ENCODE results near the gene COL10A1.

Gene COL10A1

GRCh38 chr6:116083052-116083451 is 42.9 kb downstream of the COL10A1 start:
- TF ChIP-seq CTCF (IDR thresholded peaks at IDR 0.05; ENCODE audit: borderline replicate concordance, extremely low read depth, low read length, poor library complexity, severe bottlenecking) (no peak), EZH2 (IDR thresholded peaks at IDR 0.05; ENCODE audit: borderline replicate concordance, low read depth, low read length, severe bottlenecking) (no peak)
- H4K20me1 ChIP-seq (ENCODE audit: insufficient read depth, low read length) = no peaks in the 10 kb centered on the region

GRCh38 chr6:116078945-116079344 is 47.0 kb downstream of the COL10A1 start:
- H3K9ac ChIP-seq (ENCODE audit: low read depth, low read length) = no peak overlapping the region
- no peak overlapping the region for H3K4me3 ChIP-seq (ENCODE audit: low read depth in 1 of 2, low read length in 2 of 2)
- no peak for TF ChIP-seq CTCF (IDR thresholded peaks at IDR 0.05; ENCODE audit: borderline replicate concordance, extremely low read depth, low read length, poor library complexity, severe bottlenecking)
- no peak for TF ChIP-seq EZH2 (IDR thresholded peaks at IDR 0.05; ENCODE audit: borderline replicate concordance, low read depth, low read length, severe bottlenecking)
- no peaks in the 10 kb centered on the region for H3K36me3 ChIP-seq (ENCODE audit: insufficient read depth, low read length)
- no peak overlapping the region for H3K4me2 ChIP-seq (ENCODE audit: insufficient read depth, low read length)
- no peak overlapping the region for H2AFZ ChIP-seq (ENCODE audit: low read depth, low read length)
- no peak overlapping the region for H3K27ac ChIP-seq (ENCODE audit: low read length)
- H3K9me3 ChIP-seq (ENCODE audit: insufficient read depth, low read length, severe bottlenecking) = no peaks in the 10 kb centered on the region
- ATAC-seq (ENCODE audit: insufficient read depth, low read depth) = no peak
- H3K27me3 ChIP-seq (ENCODE audit: insufficient read depth, low read length, poor library complexity) = peaks cover 4% of the 10 kb centered on the region
- H3K79me2 ChIP-seq (ENCODE audit: insufficient read depth, low read length) = no peaks in the 10 kb centered on the region
- H3K4me1 ChIP-seq (ENCODE audit: insufficient read depth, low read length) = no peaks in the 10 kb centered on the region
- no peak for DNase-seq
- no peaks in the 10 kb centered on the region for H4K20me1 ChIP-seq (ENCODE audit: insufficient read depth, low read length)

More at GRCh38 chr6:116083052-116083451, 42.9 kb downstream of the COL10A1 start:
- Histone ChIP-seq H3K4me1 (ENCODE audit: insufficient read depth, low read length) (no peaks in the 10 kb centered on the region), H3K27me3 (ENCODE audit: insufficient read depth, low read length, poor library complexity) (peaks cover 12% of the 10 kb centered on the region), H3K9me3 (ENCODE audit: insufficient read depth, low read length, severe bottlenecking) (no peaks in the 10 kb centered on the region), H3K4me2 (ENCODE audit: insufficient read depth, low read length) (no peak overlapping the region), H3K79me2 (ENCODE audit: insufficient read depth, low read length) (no peaks in the 10 kb centered on the region), H3K9ac (ENCODE audit: low read depth, low read length) (no peak overlapping the region), H3K36me3 (ENCODE audit: insufficient read depth, low read length) (no peaks in the 10 kb centered on the region), H3K4me3 (ENCODE audit: low read depth in 1 of 2, low read length in 2 of 2) (no peak overlapping the region), H2AFZ (ENCODE audit: low read depth, low read length) (no peak overlapping the region), H3K27ac (ENCODE audit: low read length) (no peak overlapping the region)
- no peak for DNase-seq
- ATAC-seq (ENCODE audit: insufficient read depth, low read depth) = no peak

GRCh38 chr6:116078522-116078921 is 47.4 kb downstream of the COL10A1 start:
- ATAC-seq (ENCODE audit: insufficient read depth, low read depth) = no peak
- no peak overlapping the region for H2AFZ ChIP-seq (ENCODE audit: low read depth, low read length)

More at GRCh38 chr6:116078522-116078921, 47.4 kb downstream of the COL10A1 start:
- no peak overlapping the region for H3K4me3 ChIP-seq (ENCODE audit: low read depth in 1 of 2, low read length in 2 of 2)
- H3K4me2 ChIP-seq (ENCODE audit: insufficient read depth, low read length) = no peak overlapping the region
- no peaks in the 10 kb centered on the region for H3K79me2 ChIP-seq (ENCODE audit: insufficient read depth, low read length)
- H3K4me1 ChIP-seq (ENCODE audit: insufficient read depth, low read length) = no peaks in the 10 kb centered on the region
- DNase-seq = no peak
- TF ChIP-seq CTCF (IDR thresholded peaks at IDR 0.05; ENCODE audit: borderline replicate concordance, extremely low read depth, low read length, poor library complexity, severe bottlenecking) (no peak), EZH2 (IDR thresholded peaks at IDR 0.05; ENCODE audit: borderline replicate concordance, low read depth, low read length, severe bottlenecking) (no peak)
- H3K9me3 ChIP-seq (ENCODE audit: insufficient read depth, low read length, severe bottlenecking) = no peaks in the 10 kb centered on the region
- no peak overlapping the region for H3K27ac ChIP-seq (ENCODE audit: low read length)
- H3K9ac ChIP-seq (ENCODE audit: low read depth, low read length) = no peak overlapping the region
- H3K27me3 ChIP-seq (ENCODE audit: insufficient read depth, low read length, poor library complexity) = peaks cover 4% of the 10 kb centered on the region
- H3K36me3 ChIP-seq (ENCODE audit: insufficient read depth, low read length) = no peaks in the 10 kb centered on the region
- H4K20me1 ChIP-seq (ENCODE audit: insufficient read depth, low read length) = no peaks in the 10 kb centered on the region
